HEK293 (cell line): ENCODE measurements around the gene PNCK.

Source experiments
- CTCF ChIA-PET: fragments of 350-600 bp; formaldehyde crosslinking; extraction: SDS; loops from one replicate; lab custom pipeline; 2021; ENCODE audit warnings: antibody characterized with exemption; lab: Yijun Ruan, JAX
- POLR2A ChIA-PET: fragments of 300-600 bp; formaldehyde crosslinking; extraction: SDS; loops from one replicate; lab custom pipeline; 2020; ENCODE audit warnings: antibody characterized with exemption, inconsistent platforms; lab: Yijun Ruan, JAX
- H3K27ac ChIP-seq: fragments of 200-500 bp; sonication (Bioruptor generic); 2 replicates; pipeline ENCODE4 v1.5.1; 2014; ENCODE audit warnings: low read depth, low read length, control low read depth, inconsistent platforms; ENCODE audit errors: extremely low read depth
- H3K36me3 ChIP-seq, 2 experiments: fragments of 200-500 bp in 1 of 2; sonication (Bioruptor generic) in 1 of 2; 1 replicate in 1 of 2; 2 replicates in 1 of 2; pipeline ENCODE4 v1.5.1; 2014 to 2017; ENCODE audit warnings: inconsistent platforms in 2 of 2, low read length in 2 of 2; ENCODE audit not compliant: control insufficient read depth in 2 of 2, insufficient read depth in 1 of 2
- H3K4me1 ChIP-seq: fragments of 200-500 bp; sonication (Bioruptor generic); 2 replicates; pipeline ENCODE4 v1.5.1; 2014; ENCODE audit warnings: mild to moderate bottlenecking, low read length, inconsistent platforms; ENCODE audit not compliant: control insufficient read depth, insufficient read depth
- H3K4me3 ChIP-seq: 2 replicates; pipeline ENCODE4 v1.5.1; 2011; ENCODE audit warnings: low read depth, mild to moderate bottlenecking, control low read depth, low read length, moderate library complexity
- H3K9me3 ChIP-seq: fragments of 200-500 bp; sonication (Bioruptor generic); 2 replicates; pipeline ENCODE4 v1.5.1; 2014; ENCODE audit warnings: low read depth, low read length, inconsistent platforms; ENCODE audit not compliant: control insufficient read depth, insufficient read depth
- GLIS1 ChIP-seq: fragments of 450-650 bp; formaldehyde crosslinking; IDR thresholded peaks from 2 replicates; pipeline ENCODE4 v1.5.1; 2016; ENCODE audit warnings: missing biosample characterization, missing genetic modification characterization
- HIC1 ChIP-seq: fragments of 450-650 bp; formaldehyde crosslinking; IDR thresholded peaks from 2 replicates; pipeline ENCODE4 v1.5.1; 2016; ENCODE audit warnings: missing biosample characterization, missing genetic modification characterization
- KLF1 ChIP-seq: fragments of 450-650 bp; formaldehyde crosslinking; IDR thresholded peaks from 2 replicates; pipeline ENCODE4 v1.5.1; 2016; ENCODE audit warnings: missing biosample characterization, missing genetic modification characterization
- KLF8 ChIP-seq: fragments of 450-650 bp; formaldehyde crosslinking; IDR thresholded peaks from 2 replicates; pipeline ENCODE4 v1.5.1; 2016; ENCODE audit warnings: missing biosample characterization, missing genetic modification characterization
- PATZ1 ChIP-seq: fragments of 450-650 bp; formaldehyde crosslinking; IDR thresholded peaks from 2 replicates; pipeline ENCODE4 v1.5.1; 2016; ENCODE audit warnings: missing biosample characterization, missing genetic modification characterization
- REPIN1 ChIP-seq: fragments of 450-650 bp; formaldehyde crosslinking; IDR thresholded peaks from 2 replicates; pipeline ENCODE4 v1.5.1; 2017; ENCODE audit warnings: missing biosample characterization, missing genetic modification characterization, low read depth
- SP3 ChIP-seq: fragments of 450-650 bp; formaldehyde crosslinking; IDR thresholded peaks from 2 replicates; pipeline ENCODE4 v1.5.1; 2016; ENCODE audit warnings: missing biosample characterization, missing genetic modification characterization
- ZBTB26 ChIP-seq: fragments of 450-650 bp; formaldehyde crosslinking; optimal IDR thresholded peaks from 2 replicates; pipeline ENCODE3; 2016; ENCODE audit warnings: missing biosample characterization, mild to moderate bottlenecking, missing genetic modification characterization
- ZBTB48 ChIP-seq: fragments of 450-650 bp; formaldehyde crosslinking; IDR thresholded peaks from 2 replicates; pipeline ENCODE4 v1.5.1; 2016; ENCODE audit warnings: missing biosample characterization, missing genetic modification characterization
- ZBTB8A ChIP-seq: fragments of 450-650 bp; formaldehyde crosslinking; IDR thresholded peaks from 2 replicates; pipeline ENCODE4 v1.5.1; 2016; ENCODE audit warnings: missing biosample characterization, missing genetic modification characterization
- ZFHX2 ChIP-seq: fragments of 450-650 bp; formaldehyde crosslinking; conservative IDR thresholded peaks from 2 replicates; pipeline ENCODE4 v1.5.1; 2016; ENCODE audit warnings: missing biosample characterization, missing genetic modification characterization
- ZNF112 ChIP-seq: fragments of 450-650 bp; formaldehyde crosslinking; IDR thresholded peaks from 2 replicates; pipeline ENCODE4 v1.5.0; 2017; ENCODE audit warnings: missing biosample characterization, missing genetic modification characterization
- ZNF138 ChIP-seq: fragments of 450-650 bp; formaldehyde crosslinking; IDR thresholded peaks from 2 replicates; pipeline ENCODE4 v1.5.1; 2016; ENCODE audit warnings: missing biosample characterization, missing genetic modification characterization, borderline replicate concordance
- ZNF146 ChIP-seq: fragments of 450-650 bp; formaldehyde crosslinking; IDR thresholded peaks from 2 replicates; pipeline ENCODE4 v1.5.1; 2016; ENCODE audit warnings: missing biosample characterization, missing genetic modification characterization
- ZNF16 ChIP-seq: fragments of 450-650 bp; formaldehyde crosslinking; IDR thresholded peaks from 2 replicates; pipeline ENCODE4 v1.5.1; 2016; ENCODE audit warnings: low read depth, missing biosample characterization, missing genetic modification characterization
- ZNF202 ChIP-seq: fragments of 450-650 bp; formaldehyde crosslinking; IDR thresholded peaks from 2 replicates; pipeline ENCODE4 v1.5.1; 2016; ENCODE audit warnings: missing biosample characterization, missing genetic modification characterization, borderline replicate concordance
- ZNF391 ChIP-seq: fragments of 450-650 bp; formaldehyde crosslinking; IDR thresholded peaks from 2 replicates; pipeline ENCODE4 v1.5.1; 2016; ENCODE audit warnings: low read depth, missing biosample characterization, missing genetic modification characterization, borderline replicate concordance
- ZNF423 ChIP-seq: fragments of 450-650 bp; formaldehyde crosslinking; IDR thresholded peaks from 2 replicates; pipeline ENCODE4 v1.5.1; 2016; ENCODE audit warnings: missing biosample characterization, missing genetic modification characterization
- ZNF501 ChIP-seq: fragments of 450-650 bp; formaldehyde crosslinking; IDR thresholded peaks from 2 replicates; pipeline ENCODE4 v1.5.1; 2016; ENCODE audit warnings: missing biosample characterization, missing genetic modification characterization
- ZNF621 ChIP-seq: fragments of 450-650 bp; formaldehyde crosslinking; IDR thresholded peaks from 2 replicates; pipeline ENCODE4 v1.5.1; 2017; ENCODE audit warnings: missing biosample characterization, missing genetic modification characterization
- ZNF660 ChIP-seq: fragments of 450-650 bp; IDR thresholded peaks from 2 replicates; pipeline ENCODE4 v1.5.1; 2018; ENCODE audit warnings: missing biosample characterization, mild to moderate bottlenecking, missing genetic modification characterization
- ZNF747 ChIP-seq: fragments of 450-650 bp; formaldehyde crosslinking; IDR thresholded peaks from 2 replicates; pipeline ENCODE4 v1.5.1; 2016; ENCODE audit warnings: missing biosample characterization, missing genetic modification characterization
- ZNF843 ChIP-seq: fragments of 450-650 bp; formaldehyde crosslinking; IDR thresholded peaks from 2 replicates; pipeline ENCODE4 v1.5.1; 2016; ENCODE audit warnings: missing biosample characterization, missing genetic modification characterization
- ZSCAN4 ChIP-seq: fragments of 450-650 bp; formaldehyde crosslinking; IDR thresholded peaks from 2 replicates; pipeline ENCODE4 v1.5.1; 2017; ENCODE audit warnings: missing biosample characterization, missing genetic modification characterization
- TF ChIP-seq, protein P1 (sequence below): fragments of 450-650 bp; formaldehyde crosslinking; IDR thresholded peaks from 2 replicates; pipeline ENCODE4; 2016; ENCODE audit warnings: missing biosample characterization, missing genetic modification characterization
- TF ChIP-seq, protein P2 (sequence below): fragments of 450-650 bp; formaldehyde crosslinking; IDR thresholded peaks from 2 replicates; pipeline ENCODE4 v1.5.1; 2016; ENCODE audit warnings: missing biosample characterization, missing genetic modification characterization
- TF ChIP-seq, protein P3 (sequence below): fragments of 450-650 bp; formaldehyde crosslinking; IDR thresholded peaks from 2 replicates; pipeline ENCODE4 v1.5.1; 2016; ENCODE audit warnings: missing biosample characterization, missing genetic modification characterization

The PNCK gene

DNA sequence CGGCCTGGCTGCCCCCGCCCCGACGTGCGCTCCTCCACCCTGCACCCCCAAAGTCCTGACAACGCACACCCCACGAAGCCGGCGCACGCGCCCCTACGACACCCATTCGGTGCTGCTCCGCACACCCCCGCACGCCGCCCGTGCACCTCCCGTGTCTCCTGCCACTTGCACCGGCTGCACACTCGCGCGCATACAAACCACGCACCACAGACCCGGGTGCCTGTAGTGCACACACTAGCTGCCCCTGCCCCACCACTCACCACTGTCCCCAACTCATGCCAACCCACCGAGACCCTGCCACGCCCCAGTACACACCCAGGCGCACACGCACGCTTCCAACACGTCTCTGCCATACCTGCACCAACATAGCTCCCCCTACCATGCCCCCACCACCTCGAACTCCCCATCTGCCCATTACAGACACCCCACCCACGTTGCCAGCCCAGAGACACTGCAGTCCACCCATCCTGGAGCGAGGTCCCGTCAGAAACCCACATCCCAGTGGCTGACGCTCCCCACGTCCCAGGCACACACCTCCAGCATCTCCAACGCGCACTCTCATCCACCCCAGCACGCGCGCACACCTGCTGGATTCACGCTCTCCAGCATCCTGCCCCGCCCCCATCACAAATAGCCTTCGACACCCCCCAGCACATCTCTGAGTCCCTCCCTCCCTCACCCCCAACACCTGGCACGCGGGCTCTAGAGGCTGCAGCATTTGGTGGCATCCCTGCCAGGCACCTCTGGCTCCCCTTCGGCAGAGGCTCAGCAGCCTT lies 30.8 kb downstream of the PNCK start:
- ChIA-PET POLR2A (no interaction called here), CTCF (interaction anchor here (0.6 to 1.5 kb wide), 10 partner anchors 9 to 161 kb away, joined by 3 to 7 read pairs (median 4); no protein-coding TSS in a partner anchor)
- H3K36me3 ChIP-seq: no peaks in the 10 kb centered on the region
- H3K9me3 ChIP-seq: no peaks in the 10 kb centered on the region
- peaks cover 3% of the 10 kb centered on the region; the same call in 1 of the 2 replicates for H3K4me1 ChIP-seq
- no peak overlapping the region; the same call in 1 of the 2 replicates for H3K27ac ChIP-seq
- H3K4me3 ChIP-seq: no peak overlapping the region
- no peak for TF ChIP-seq ZNF843 (tag by site-specific recombination)
- no peak for TF ChIP-seq ZNF423 (tag by site-specific recombination)
- TF ChIP-seq, protein P1, sequence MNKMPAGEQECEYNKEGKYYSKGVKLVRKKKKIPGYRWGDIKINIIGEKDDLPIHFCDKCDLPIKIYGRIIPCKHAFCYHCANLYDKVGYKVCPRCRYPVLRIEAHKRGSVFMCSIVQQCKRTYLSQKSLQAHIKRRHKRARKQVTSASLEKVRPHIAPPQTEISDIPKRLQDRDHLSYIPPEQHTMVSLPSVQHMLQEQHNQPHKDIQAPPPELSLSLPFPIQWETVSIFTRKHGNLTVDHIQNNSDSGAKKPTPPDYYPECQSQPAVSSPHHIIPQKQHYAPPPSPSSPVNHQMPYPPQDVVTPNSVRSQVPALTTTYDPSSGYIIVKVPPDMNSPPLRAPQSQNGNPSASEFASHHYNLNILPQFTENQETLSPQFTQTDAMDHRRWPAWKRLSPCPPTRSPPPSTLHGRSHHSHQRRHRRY (tag by site-specific recombination): peak; percentile 76; the same call in 1 of the 2 replicates
- TF ChIP-seq ZNF747 (tag by site-specific recombination): no peak
- TF ChIP-seq ZNF501: no peak
- no peak for TF ChIP-seq REPIN1 (tag by site-specific recombination)
- no peak for TF ChIP-seq ZNF138 (tag by site-specific recombination)
- TF ChIP-seq PATZ1 (tag by site-specific recombination): peak; percentile 72
- peak; percentile 16; the same call in 1 of the 2 replicates for TF ChIP-seq GLIS1 (tag by site-specific recombination)
- peak; percentile 88 for TF ChIP-seq ZFHX2 (tag by site-specific recombination)
- TF ChIP-seq ZNF391 (tag by site-specific recombination): peak; percentile 68
- TF ChIP-seq ZNF621: no peak
- no peak for TF ChIP-seq ZNF202 (tag by site-specific recombination)
- TF ChIP-seq SP3 (tag by site-specific recombination): peak; percentile 42
- 0 out of 2 replicates have a peak, but pooled peaks have one; percentile 42 for TF ChIP-seq ZBTB48 (tag by site-specific recombination)
- TF ChIP-seq KLF1 (tag by site-specific recombination): peak; percentile 83
- TF ChIP-seq ZNF660: no peak
- peak; percentile 78 for TF ChIP-seq HIC1 (tag by site-specific recombination)
- TF ChIP-seq, protein P2, sequence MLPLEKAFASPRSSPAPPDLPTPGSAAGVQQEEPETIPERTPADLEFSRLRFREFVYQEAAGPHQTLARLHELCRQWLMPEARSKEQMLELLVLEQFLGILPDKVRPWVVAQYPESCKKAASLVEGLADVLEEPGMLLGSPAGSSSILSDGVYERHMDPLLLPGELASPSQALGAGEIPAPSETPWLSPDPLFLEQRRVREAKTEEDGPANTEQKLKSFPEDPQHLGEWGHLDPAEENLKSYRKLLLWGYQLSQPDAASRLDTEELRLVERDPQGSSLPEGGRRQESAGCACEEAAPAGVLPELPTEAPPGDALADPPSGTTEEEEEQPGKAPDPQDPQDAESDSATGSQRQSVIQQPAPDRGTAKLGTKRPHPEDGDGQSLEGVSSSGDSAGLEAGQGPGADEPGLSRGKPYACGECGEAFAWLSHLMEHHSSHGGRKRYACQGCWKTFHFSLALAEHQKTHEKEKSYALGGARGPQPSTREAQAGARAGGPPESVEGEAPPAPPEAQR (tag by site-specific recombination): no peak
- no peak for TF ChIP-seq ZNF112 (tag by site-specific recombination)
- no peak for TF ChIP-seq ZNF16 (tag by site-specific recombination)
- TF ChIP-seq ZSCAN4: peak; percentile 50; the same call in 1 of the 2 replicates
- TF ChIP-seq KLF8 (tag by site-specific recombination): peak; percentile 53; the same call in 1 of the 2 replicates
- TF ChIP-seq, protein P3, sequence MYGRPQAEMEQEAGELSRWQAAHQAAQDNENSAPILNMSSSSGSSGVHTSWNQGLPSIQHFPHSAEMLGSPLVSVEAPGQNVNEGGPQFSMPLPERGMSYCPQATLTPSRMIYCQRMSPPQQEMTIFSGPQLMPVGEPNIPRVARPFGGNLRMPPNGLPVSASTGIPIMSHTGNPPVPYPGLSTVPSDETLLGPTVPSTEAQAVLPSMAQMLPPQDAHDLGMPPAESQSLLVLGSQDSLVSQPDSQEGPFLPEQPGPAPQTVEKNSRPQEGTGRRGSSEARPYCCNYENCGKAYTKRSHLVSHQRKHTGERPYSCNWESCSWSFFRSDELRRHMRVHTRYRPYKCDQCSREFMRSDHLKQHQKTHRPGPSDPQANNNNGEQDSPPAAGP (tag by site-specific recombination): 0 out of 2 replicates have a peak, but pooled peaks have one; percentile 30
- TF ChIP-seq ZBTB26 (tag by site-specific recombination): peak; percentile 35
- no peak for TF ChIP-seq ZBTB8A
- 0 out of 2 replicates have a peak, but pooled peaks have one; percentile 4 for TF ChIP-seq ZNF146 (tag by site-specific recombination)
